Fibroblast of peridontal ligament (primary cell): ENCODE results near the gene ZBTB37.
A peak's percentile ranks its signal among the peaks of the same experiment; 100 is the strongest.
"Not testable (repeated sequence)": the region's sequence is repeated elsewhere in the genome, so short reads cannot be mapped to it uniquely, and the experiment has no call there.

Experiments used
- DNase-seq: peaks from one replicate; pipeline ENCODE4 v3.0.0-alpha.2; 2010; ENCODE audit errors: extremely low read depth

ZBTB37 gene

GRCh38 chr1:173868266-173869020 lies at the start of gene ZBTB37:
TSS of gene ZBTB37 (plus strand) at chr1:173868380. CDS start at chr1:173870226, 1,846 bp downstream.
- peak; percentile 25 for DNase-seq

- DNase-seq, result no peak
Observed at GRCh38 chr1:173818459-173818858, 49.7 kb upstream of the ZBTB37 start.

GRCh38 chr1:173821680-173822079 lies 46.5 kb upstream of the ZBTB37 start:
- no peak for DNase-seq

- peak; percentile 14 for DNase-seq
Observed at GRCh38 chr1:173823781-173824314, 44.3 kb upstream of the ZBTB37 start.

GRCh38 chr1:173824315-173825081 lies 43.7 kb upstream of the ZBTB37 start, which contains the start of the genes CENPL and DARS2:
TSS of gene CENPL (minus strand) at chr1:173824883. CDS start at chr1:173811299, 13,584 bp downstream.
TSS of gene DARS2 (plus strand) at chr1:173824673. CDS start at chr1:173825230, 557 bp downstream.
- DNase-seq, result peak; percentile 99

- DNase-seq, result no peak
Observed at GRCh38 chr1:173827611-173828010, 40.6 kb upstream of the ZBTB37 start.

- DNase-seq, result no peak
Observed at GRCh38 chr1:173832748-173833147, 35.4 kb upstream of the ZBTB37 start.

- no peak for DNase-seq
Observed at GRCh38 chr1:173852105-173852504, 16.1 kb upstream of the ZBTB37 start.

GRCh38 chr1:173853074-173853473 lies 15.1 kb upstream of the ZBTB37 start:
- peak; percentile 55 for DNase-seq

- DNase-seq, result no peak
Observed at GRCh38 chr1:173856014-173856413, 12.2 kb upstream of the ZBTB37 start.

- no peak for DNase-seq
Observed at GRCh38 chr1:173856903-173857302, 11.3 kb upstream of the ZBTB37 start.

- no peak for DNase-seq
Observed at GRCh38 chr1:173857363-173857917, 10.7 kb upstream of the ZBTB37 start.

- DNase-seq, result not testable (repeated sequence)
Observed at GRCh38 chr1:173859547-173859946, 8.6 kb upstream of the ZBTB37 start.

- DNase-seq, result no peak
Observed at GRCh38 chr1:173860065-173860464, 8.1 kb upstream of the ZBTB37 start.

- DNase-seq, result no peak
Observed at GRCh38 chr1:173861731-173862145, 6.4 kb upstream of the ZBTB37 start.

- not testable (repeated sequence) for DNase-seq
Observed at GRCh38 chr1:173862146-173862768, 5.9 kb upstream of the ZBTB37 start.

GRCh38 chr1:173862769-173863223 lies 5.4 kb upstream of the ZBTB37 start:
- DNase-seq, result no peak

- no peak for DNase-seq
Observed at GRCh38 chr1:173863224-173864161, 4.7 kb upstream of the ZBTB37 start.

- DNase-seq, result peak; percentile 22
Observed at GRCh38 chr1:173864179-173864867, 3.9 kb upstream of the ZBTB37 start.
